H1 (cell line): ENCODE data around the gene FLRT2. TPM values are rescaled to one million over a fixed set of nuclear protein-coding genes. Genes with fewer than 3 reads are reported as not detected.

ENCODE experiments used
- CTCF ChIA-PET: fragments of 300-600 bp; sonication (Branson Sonifier 250); formaldehyde crosslinking; loops from one replicate; lab custom pipeline; 2021; ENCODE audit not compliant: partially characterized antibody; lab: Charles Lee
- POLR2A ChIA-PET: fragments of 300-600 bp; sonication (Branson Sonifier 250); formaldehyde crosslinking; loops from one replicate; lab custom pipeline; 2021; ENCODE audit warnings: inconsistent platforms; ENCODE audit not compliant: partially characterized antibody; lab: Charles Lee
- DNase-seq, 2 experiments: peaks; one replicate each; pipeline versions ENCODE4 v3.0.0 to v3.0.0-alpha.2; 2010 to 2022; ENCODE audit warnings: low spot score in 2 of 2, low read depth in 1 of 2, mixed read lengths in 1 of 2
- FAIRE-seq: peaks from 2 replicates; lab custom pipeline; 2011; peaks lifted over from hg19 to GRCh38; lab: Jason Lieb, UNC
- H2AFZ ChIP-seq: 2 replicates; pipeline ENCODE4 v1.8.1; 2012; ENCODE audit warnings: low read length, inconsistent platforms
- H2AK5ac ChIP-seq: 2 replicates; pipeline ENCODE4 v1.6.1; 2013; ENCODE audit warnings: low read depth, low read length
- H2BK120ac ChIP-seq: replicated peaks from 2 replicates; pipeline ENCODE3; 2013; ENCODE audit warnings: low read depth, low read length, inconsistent platforms
- H2BK12ac ChIP-seq: 2 replicates; pipeline ENCODE4 v1.6.1; 2013; ENCODE audit warnings: low read depth, low read length
- H2BK15ac ChIP-seq: 2 replicates; pipeline ENCODE4 v1.6.1; 2013; ENCODE audit warnings: low read length
- H2BK20ac ChIP-seq: 2 replicates; pipeline ENCODE4 v1.6.1; 2013; ENCODE audit warnings: low read length
- H2BK5ac ChIP-seq: 2 replicates; pipeline ENCODE4 v1.6.1; 2013; ENCODE audit warnings: low read depth, low read length
- H3K14ac ChIP-seq: 2 replicates; pipeline ENCODE4 v1.6.1; 2013; ENCODE audit warnings: inconsistent platforms; ENCODE audit not compliant: insufficient read length
- H3K18ac ChIP-seq: 2 replicates; pipeline ENCODE4 v1.6.1; 2013; ENCODE audit warnings: low read length; ENCODE audit errors: extremely low read depth
- H3K23ac ChIP-seq: 2 replicates; pipeline ENCODE4 v1.6.1; 2013; ENCODE audit warnings: inconsistent platforms; ENCODE audit not compliant: insufficient read length
- H3K23me2 ChIP-seq: 2 replicates; pipeline ENCODE4 v1.6.1; 2013; ENCODE audit warnings: low read depth, low read length
- H3K27ac ChIP-seq: 2 replicates; pipeline ENCODE4 v1.6.1; 2011; ENCODE audit warnings: low read depth, low read length, inconsistent platforms
- H3K27me3 ChIP-seq, 4 experiments: replicated peaks in 1 of 4; 1 replicate in 1 of 4; 2 replicates in 3 of 4; pipeline versions ENCODE4 v1.6.1 to v1.8.1; 2011 to 2013; ENCODE audit warnings: low read length in 3 of 4, mild to moderate bottlenecking in 3 of 4, inconsistent platforms in 2 of 4, mixed read lengths in 2 of 4, moderate library complexity in 1 of 4; ENCODE audit not compliant: control insufficient read depth in 3 of 4, insufficient read depth in 3 of 4; ENCODE audit errors: extremely low read depth in 1 of 4
- H3K36me3 ChIP-seq, 4 experiments: 2 replicates each; pipeline versions ENCODE4 v1.6.1 to v1.8.1; 2011 to 2013; ENCODE audit warnings: mild to moderate bottlenecking in 4 of 4, low read length in 3 of 4, moderate library complexity in 2 of 4, control low read depth in 1 of 4, inconsistent platforms in 1 of 4; ENCODE audit not compliant: insufficient read depth in 4 of 4, control insufficient read depth in 2 of 4
- H3K4ac ChIP-seq: replicated peaks from 2 replicates; pipeline ENCODE3; 2013; ENCODE audit warnings: low read length, low read depth, mixed read lengths, inconsistent platforms; ENCODE audit not compliant: insufficient read length
- H3K4me1 ChIP-seq, 4 experiments: replicated peaks in 1 of 4; 1 replicate in 1 of 4; 2 replicates in 3 of 4; pipeline versions ENCODE4 v1.6.1 to v1.8.1; 2011 to 2013; ENCODE audit warnings: low read length in 3 of 4, inconsistent platforms in 2 of 4, mixed read lengths in 1 of 4; ENCODE audit not compliant: insufficient read depth in 4 of 4, control insufficient read depth in 3 of 4
- H3K4me2 ChIP-seq, 2 experiments: 2 replicates each; pipeline versions ENCODE4 v1.6.1 to v1.8.1; 2011 to 2013; ENCODE audit warnings: low read depth in 2 of 2, low read length in 2 of 2, control low read depth in 1 of 2, inconsistent platforms in 1 of 2, mild to moderate bottlenecking in 1 of 2; ENCODE audit not compliant: insufficient read depth in 1 of 2
- H3K4me3 ChIP-seq, 4 experiments: fragments of 200-600, 300-600 bp in 1 of 4; sonication (generic), shearing (Covaris generic), sonication (Bioruptor Twin) in 1 of 4; 2 replicates each; pipeline versions ENCODE4 v1.5.1 to v1.8.1; 2011 to 2016; ENCODE audit warnings: low read length in 4 of 4, low read depth in 3 of 4, control low read depth in 2 of 4, inconsistent platforms in 2 of 4, mild to moderate bottlenecking in 2 of 4, mixed read lengths in 1 of 4, moderate library complexity in 1 of 4; ENCODE audit not compliant: insufficient read depth in 2 of 4; ENCODE audit errors: extremely low read depth in 1 of 4
- H3K56ac ChIP-seq: replicated peaks from 2 replicates; pipeline ENCODE3; 2013; ENCODE audit warnings: low read depth, mild to moderate bottlenecking, mixed read lengths, low read length, inconsistent platforms; ENCODE audit not compliant: insufficient read length
- H3K79me1 ChIP-seq: 2 replicates; pipeline ENCODE4 v1.6.1; 2013; ENCODE audit warnings: low read depth, low read length, control low read depth
- H3K79me2 ChIP-seq, 2 experiments: 2 replicates each; pipeline versions ENCODE4 v1.6.1 to v1.8.1; 2012 to 2013; ENCODE audit warnings: low read length in 2 of 2, mild to moderate bottlenecking in 2 of 2, inconsistent platforms in 1 of 2; ENCODE audit not compliant: insufficient read depth in 2 of 2, control insufficient read depth in 1 of 2
- H3K9ac ChIP-seq, 4 experiments: replicated peaks in 1 of 4; 1 replicate in 1 of 4; 2 replicates in 3 of 4; pipeline versions ENCODE4 v1.6.1 to v1.8.1; 2011 to 2013; ENCODE audit warnings: low read depth in 3 of 4, low read length in 3 of 4, control low read depth in 2 of 4, mild to moderate bottlenecking in 2 of 4, moderate library complexity in 2 of 4, inconsistent platforms in 1 of 4; ENCODE audit errors: extremely low read depth in 1 of 4
- H3K9me3 ChIP-seq, 2 experiments: 2 replicates each; pipeline versions ENCODE4 v1.6.1 to v1.8.1; 2012 to 2013; ENCODE audit warnings: mild to moderate bottlenecking in 2 of 2, moderate library complexity in 2 of 2, control low read depth in 1 of 2, inconsistent platforms in 1 of 2, low read depth in 1 of 2, low read length in 1 of 2, mixed read lengths in 1 of 2; ENCODE audit not compliant: insufficient read depth in 2 of 2
- H4K20me1 ChIP-seq, 2 experiments: replicated peaks in 1 of 2; 2 replicates each; pipeline versions ENCODE3 to v1.8.1; 2011 to 2013; ENCODE audit warnings: inconsistent platforms in 2 of 2, low read length in 2 of 2, mild to moderate bottlenecking in 1 of 2; ENCODE audit not compliant: insufficient read depth in 2 of 2, control insufficient read depth in 1 of 2
- H4K5ac ChIP-seq: 2 replicates; pipeline ENCODE4 v1.6.1; 2013; ENCODE audit warnings: low read length, low read depth, mixed read lengths, inconsistent platforms; ENCODE audit not compliant: insufficient read length
- H4K8ac ChIP-seq: 2 replicates; pipeline ENCODE4 v1.8.0; 2013; ENCODE audit warnings: mild to moderate bottlenecking, moderate library complexity, low read length, inconsistent platforms; ENCODE audit not compliant: insufficient read depth; ENCODE audit errors: extremely low read depth
- H4K91ac ChIP-seq: replicated peaks from 2 replicates; pipeline ENCODE3; 2013; ENCODE audit warnings: low read length, mixed read lengths, inconsistent platforms; ENCODE audit not compliant: insufficient read length
- ASH2L ChIP-seq: fragments of 200-600, 300-600 bp; sonication (generic); IDR thresholded peaks from one replicate; pipeline ENCODE4 v1.7.1; 2017; ENCODE audit warnings: low read length
- CEBPB ChIP-seq: IDR thresholded peaks from 2 replicates; pipeline ENCODE4 v1.6.1; 2012; ENCODE audit warnings: low read depth, low read length
- CREB1 ChIP-seq: IDR thresholded peaks from 2 replicates; pipeline ENCODE4 v1.6.1; 2012; ENCODE audit warnings: inconsistent platforms
- EGR1 ChIP-seq: IDR thresholded peaks from 2 replicates; pipeline ENCODE4 v1.6.1; 2011; ENCODE audit warnings: low read depth, low read length, borderline replicate concordance
- JUN ChIP-seq: IDR thresholded peaks from 2 replicates; pipeline ENCODE4 v1.6.1; 2011; ENCODE audit warnings: low read depth, mild to moderate bottlenecking, improper control_type of control experiment, low read length
- JUND ChIP-seq: IDR thresholded peaks from 2 replicates; pipeline ENCODE4 v1.6.1; 2011; ENCODE audit warnings: mild to moderate bottlenecking, improper control_type of control experiment, low read length
- KDM4A ChIP-seq: IDR thresholded peaks from one replicate; pipeline ENCODE4 v1.7.1; 2012; ENCODE audit warnings: low read depth, mild to moderate bottlenecking, moderate library complexity, low read length, inconsistent platforms; ENCODE audit not compliant: severe bottlenecking
- POLR2A ChIP-seq, 2 experiments: IDR thresholded peaks; 1 replicate in 1 of 2; 2 replicates in 1 of 2; pipeline ENCODE4 v1.6.1; 2011; ENCODE audit warnings: low read depth in 2 of 2, low read length in 2 of 2, mild to moderate bottlenecking in 2 of 2; ENCODE audit errors: control extremely low read depth in 1 of 2
- RBBP5 ChIP-seq: IDR thresholded peaks from 2 replicates; pipeline ENCODE4 v1.7.1; 2012; ENCODE audit warnings: low read depth, mild to moderate bottlenecking, inconsistent platforms, low read length, moderate library complexity, borderline replicate concordance
- RNF2 ChIP-seq: fragments of 200-900, 300-1000 bp; sonication (generic); IDR thresholded peaks from 2 replicates; pipeline ENCODE4 v1.7.1; 2016; ENCODE audit warnings: borderline replicate concordance, low read depth, mild to moderate bottlenecking, antibody characterized with exemption, low read length; ENCODE audit not compliant: poor library complexity, severe bottlenecking; ENCODE audit errors: missing control alignments
- SIN3A ChIP-seq, 2 experiments: IDR thresholded peaks in 1 of 2; conservative IDR thresholded peaks in 1 of 2; 2 replicates each; pipeline ENCODE4 v1.6.1; 2011 to 2012; ENCODE audit warnings: low read length in 2 of 2, improper control_type of control experiment in 1 of 2, low read depth in 1 of 2, mild to moderate bottlenecking in 1 of 2
- WGBS, 2 experiments: shearing (Covaris generic) in 1 of 2; methylation state at CpG; one replicate each; pipeline versions ENCODE4 v1.1.6 to v1.1.7; 2013 to 2015; ENCODE audit warnings: low lambda C conversion rate in 2 of 2, mixed read lengths in 2 of 2, inconsistent platforms in 1 of 2, low coverage in 1 of 2, missing lambda C conversion rate in 1 of 2; ENCODE audit not compliant: insufficient replicate concordance in 2 of 2, insufficient coverage in 1 of 2, insufficient read length in 1 of 2; ENCODE audit errors: extremely low coverage in 1 of 2, missing lambda C conversion rate in 1 of 2; 5-methylcytosine and 5-hydroxymethylcytosine counted together
- polyA plus RNA-seq, 7 experiments: library from polyadenylated mRNA; depleted of rRNA in 3 of 7; stranded (reverse) in 5 of 7; unstranded in 2 of 7; fragments of >200 nt in 5 of 7; fragments of 200-250 nt in 2 of 7; gene quantifications; 1 replicate in 5 of 7; 2 replicates in 1 of 7; 4 replicates in 1 of 7; pipeline versions ENCODE4 v1.2.1 to v1.2.3, GENCODE V29; 2011 to 2013; ENCODE audit warnings: missing spikeins in 2 of 7, mixed read lengths in 2 of 7
- total RNA-seq: library from RNA; stranded (reverse); fragmentation: NEBNext Ultra II Directional; extraction: Animal tissue kit (Norgen Biotek cat#: 25700); gene quantifications from 2 replicates; pipeline ENCODE4 v1.2.1, GENCODE V29; 2021
- TF ChIP-seq, protein P1 (sequence below): IDR thresholded peaks from 2 replicates; pipeline ENCODE4 v1.6.1; 2011; ENCODE audit warnings: low read length, improper control_type of control experiment

The FLRT2 gene
- total and polyA plus RNA-seq, 2 of the 8 experiments (the other 6 are each of a cell fraction or from before 2014, with no cell fraction given): 2.4 to 6.9 TPM

DNA sequence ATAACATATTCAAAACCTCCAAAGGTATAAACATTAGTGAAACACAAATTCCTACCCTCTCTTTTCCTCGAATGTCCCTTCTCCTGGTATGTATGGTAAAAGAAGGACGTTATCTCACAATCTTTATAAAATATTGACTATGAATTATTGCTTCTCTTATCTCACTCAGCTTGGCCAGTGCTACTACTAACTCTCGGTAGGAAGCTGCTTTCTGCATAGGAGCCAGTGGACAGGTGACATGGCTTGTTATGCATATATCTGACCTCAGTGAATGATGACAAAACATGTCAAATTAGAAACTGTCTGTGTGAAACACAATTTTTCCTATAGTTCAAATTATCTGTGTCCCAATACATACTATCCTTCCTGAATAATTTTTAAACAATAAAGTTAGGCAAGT lies 48.5 kb upstream of the FLRT2 start:
- Histone ChIP-seq H2BK15ac (no peak overlapping the region), H3K79me1 (no peaks in the 10 kb centered on the region), H3K18ac (no peak overlapping the region), H4K5ac (no peak overlapping the region)
- CTCF ChIA-PET: no interaction called here
- TF ChIP-seq SIN3A (conservative IDR thresholded peaks at IDR 0.05 in 1 of 2, IDR thresholded peaks at IDR 0.05 in 1 of 2; ENCODE audit: low read depth in 1 of 2, low read length in 2 of 2) (no peak), POLR2A (IDR thresholded peaks at IDR 0.05; ENCODE audit: control extremely low read depth in 1 of 2, low read depth in 2 of 2, low read length in 2 of 2) (no peak), EGR1 (no peak), JUND (no peak), RNF2 (no peak), KDM4A (no peak), ASH2L (no peak), CREB1 (no peak), RBBP5 (no peak), CEBPB (no peak), JUN (no peak)
- TF ChIP-seq, protein P1, sequence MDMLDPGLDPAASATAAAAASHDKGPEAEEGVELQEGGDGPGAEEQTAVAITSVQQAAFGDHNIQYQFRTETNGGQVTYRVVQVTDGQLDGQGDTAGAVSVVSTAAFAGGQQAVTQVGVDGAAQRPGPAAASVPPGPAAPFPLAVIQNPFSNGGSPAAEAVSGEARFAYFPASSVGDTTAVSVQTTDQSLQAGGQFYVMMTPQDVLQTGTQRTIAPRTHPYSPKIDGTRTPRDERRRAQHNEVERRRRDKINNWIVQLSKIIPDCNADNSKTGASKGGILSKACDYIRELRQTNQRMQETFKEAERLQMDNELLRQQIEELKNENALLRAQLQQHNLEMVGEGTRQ: no peak
- TF ChIP-seq, all 59 proteins: peak for 0
- Histone ChIP-seq H4K91ac (no peak overlapping the region), H3K56ac (no peak overlapping the region), H2BK20ac (no peak overlapping the region), H3K27ac (no peak overlapping the region), H3K9ac (no peak overlapping the region), H2BK120ac (no peak overlapping the region), H3K36me3 (no peaks in the 10 kb centered on the region), H3K14ac (no peak overlapping the region), H2AFZ (no peak overlapping the region), H2AK5ac (no peak overlapping the region), H3K4me3 (no peak overlapping the region), H3K4me2 (no peak overlapping the region), H4K20me1 (no peaks in the 10 kb centered on the region), H4K8ac (no peak overlapping the region), H3K23me2 (no peaks in the 10 kb centered on the region), H3K79me2 (no peaks in the 10 kb centered on the region), H3K27me3 (no peaks in the 10 kb centered on the region), H2BK5ac (no peak overlapping the region), H3K4ac (no peak overlapping the region), H3K4me1 (no peaks in the 10 kb centered on the region), H3K9me3 (no peaks in the 10 kb centered on the region; a peak in 1 of 4 replicates), H2BK12ac (no peak overlapping the region), H3K23ac (no peak overlapping the region)
- POLR2A ChIA-PET: no interaction called here
- FAIRE-seq: no peak
- DNase-seq: no peak
- 80% methylated on average over 3 of the region's 3 CpGs; no CpG with 5 or more reads in 1 of the 2 experiments for WGBS, 2 experiments
